ENCODE measurements around the gene NLGN2. TPM values are rescaled to one million over a fixed set of nuclear protein-coding genes. Genes with fewer than 3 reads are reported as not detected.

NLGN2 gene
- total and polyA plus RNA-seq, 2 experiments from 2014 or later = 4.3 to 7.2 TPM

DNA sequence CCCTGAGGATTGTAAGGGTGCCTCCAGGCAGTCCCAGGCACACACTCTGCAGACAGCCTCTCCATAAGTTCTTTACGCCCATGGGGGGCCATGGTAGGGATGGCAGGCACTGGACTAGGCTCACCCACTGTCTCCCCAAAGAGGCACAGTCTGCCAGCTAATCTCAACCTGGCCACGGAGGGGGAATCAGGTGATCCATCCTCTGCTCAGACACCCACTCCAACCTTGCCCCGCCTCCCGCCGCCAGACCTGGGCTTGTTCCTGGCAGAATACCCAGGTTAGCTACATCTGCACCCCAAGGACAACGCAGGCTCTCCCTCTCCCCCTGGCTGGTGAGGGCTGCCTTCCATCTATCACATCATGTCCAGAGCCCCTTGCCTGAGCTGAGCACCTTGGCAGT is 1.2 kb downstream of the NLGN2 start:
- H3K27me3 ChIP-seq = no peaks in the 10 kb centered on the region
- H3K27ac ChIP-seq = no peak overlapping the region
- 91% methylated on average over 6 of the region's 6 CpGs for WGBS (ENCODE audit: low lambda C conversion rate, missing lambda C conversion rate)
- no peaks in the 10 kb centered on the region for H3K9me2 ChIP-seq (replicated peaks; ENCODE audit: insufficient read depth)
- no peaks in the 10 kb centered on the region for H3K36me3 ChIP-seq (replicated peaks; ENCODE audit: insufficient read depth, low read depth)
- no peak overlapping the region for H3K4me2 ChIP-seq
- no peaks in the 10 kb centered on the region for H3K4me1 ChIP-seq (ENCODE audit: insufficient read depth)
- H3K79me2 ChIP-seq = peaks cover 6% of the 10 kb centered on the region
- H3K9me3 ChIP-seq (ENCODE audit: low read depth) = no peaks in the 10 kb centered on the region
- TF ChIP-seq EZH2 (IDR thresholded peaks at IDR 0.05; ENCODE audit: borderline replicate concordance) = no peak
- TF ChIP-seq EZH2phosphoT487 (IDR thresholded peaks at IDR 0.05; ENCODE audit: low read depth, severe bottlenecking, unreplicated experiment) = no peak
- TF ChIP-seq, protein P1, sequence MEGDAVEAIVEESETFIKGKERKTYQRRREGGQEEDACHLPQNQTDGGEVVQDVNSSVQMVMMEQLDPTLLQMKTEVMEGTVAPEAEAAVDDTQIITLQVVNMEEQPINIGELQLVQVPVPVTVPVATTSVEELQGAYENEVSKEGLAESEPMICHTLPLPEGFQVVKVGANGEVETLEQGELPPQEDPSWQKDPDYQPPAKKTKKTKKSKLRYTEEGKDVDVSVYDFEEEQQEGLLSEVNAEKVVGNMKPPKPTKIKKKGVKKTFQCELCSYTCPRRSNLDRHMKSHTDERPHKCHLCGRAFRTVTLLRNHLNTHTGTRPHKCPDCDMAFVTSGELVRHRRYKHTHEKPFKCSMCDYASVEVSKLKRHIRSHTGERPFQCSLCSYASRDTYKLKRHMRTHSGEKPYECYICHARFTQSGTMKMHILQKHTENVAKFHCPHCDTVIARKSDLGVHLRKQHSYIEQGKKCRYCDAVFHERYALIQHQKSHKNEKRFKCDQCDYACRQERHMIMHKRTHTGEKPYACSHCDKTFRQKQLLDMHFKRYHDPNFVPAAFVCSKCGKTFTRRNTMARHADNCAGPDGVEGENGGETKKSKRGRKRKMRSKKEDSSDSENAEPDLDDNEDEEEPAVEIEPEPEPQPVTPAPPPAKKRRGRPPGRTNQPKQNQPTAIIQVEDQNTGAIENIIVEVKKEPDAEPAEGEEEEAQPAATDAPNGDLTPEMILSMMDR (IDR thresholded peaks at IDR 0.05; ENCODE audit: poor library complexity) = no peak
- no peak for DNase-seq (ENCODE audit: low spot score)
- H4K20me1 ChIP-seq (ENCODE audit: insufficient read depth, poor library complexity, severe bottlenecking) = no peaks in the 10 kb centered on the region
- no peak overlapping the region for H3K4me3 ChIP-seq
- no peak overlapping the region for H2AFZ ChIP-seq

DNA sequence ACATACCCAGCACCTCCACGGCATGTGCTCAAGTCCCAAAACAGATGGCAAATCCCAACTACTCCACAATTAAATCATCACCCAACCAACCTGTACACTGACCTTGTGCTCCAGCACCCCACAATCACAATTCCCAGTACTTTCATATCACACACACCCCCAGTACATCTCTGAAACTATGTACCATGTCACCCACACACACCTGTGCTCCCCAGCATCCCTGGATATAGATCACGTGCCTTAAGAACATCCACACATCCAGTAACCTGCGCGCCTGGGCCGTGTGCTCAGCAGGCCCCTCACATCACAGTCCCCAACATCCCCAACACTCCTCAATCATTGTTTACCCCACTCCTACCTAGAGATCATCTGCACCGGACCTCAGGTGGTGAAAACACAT is 2.1 kb downstream of the NLGN2 start:
- Histone ChIP-seq H3K79me2 (peaks cover 6% of the 10 kb centered on the region), H3K4me3 (no peak overlapping the region), H3K27ac (no peak overlapping the region), H3K9me3 (ENCODE audit: low read depth) (no peaks in the 10 kb centered on the region), H3K36me3 (replicated peaks; ENCODE audit: insufficient read depth, low read depth) (no peaks in the 10 kb centered on the region), H3K9me2 (replicated peaks; ENCODE audit: insufficient read depth) (no peaks in the 10 kb centered on the region), H3K4me1 (ENCODE audit: insufficient read depth) (no peaks in the 10 kb centered on the region), H3K4me2 (no peak overlapping the region), H2AFZ (no peak overlapping the region), H4K20me1 (ENCODE audit: insufficient read depth, poor library complexity, severe bottlenecking) (no peaks in the 10 kb centered on the region), H3K27me3 (no peaks in the 10 kb centered on the region)
- TF ChIP-seq, protein P1 (IDR thresholded peaks at IDR 0.05; ENCODE audit: poor library complexity) = no peak
- TF ChIP-seq EZH2 (IDR thresholded peaks at IDR 0.05; ENCODE audit: borderline replicate concordance) (no peak), EZH2phosphoT487 (IDR thresholded peaks at IDR 0.05; ENCODE audit: low read depth, severe bottlenecking, unreplicated experiment) (no peak)
- WGBS (ENCODE audit: low lambda C conversion rate, missing lambda C conversion rate) = 92% methylated on average over 6 of the region's 6 CpGs
- DNase-seq (ENCODE audit: low spot score) = no peak

DNA sequence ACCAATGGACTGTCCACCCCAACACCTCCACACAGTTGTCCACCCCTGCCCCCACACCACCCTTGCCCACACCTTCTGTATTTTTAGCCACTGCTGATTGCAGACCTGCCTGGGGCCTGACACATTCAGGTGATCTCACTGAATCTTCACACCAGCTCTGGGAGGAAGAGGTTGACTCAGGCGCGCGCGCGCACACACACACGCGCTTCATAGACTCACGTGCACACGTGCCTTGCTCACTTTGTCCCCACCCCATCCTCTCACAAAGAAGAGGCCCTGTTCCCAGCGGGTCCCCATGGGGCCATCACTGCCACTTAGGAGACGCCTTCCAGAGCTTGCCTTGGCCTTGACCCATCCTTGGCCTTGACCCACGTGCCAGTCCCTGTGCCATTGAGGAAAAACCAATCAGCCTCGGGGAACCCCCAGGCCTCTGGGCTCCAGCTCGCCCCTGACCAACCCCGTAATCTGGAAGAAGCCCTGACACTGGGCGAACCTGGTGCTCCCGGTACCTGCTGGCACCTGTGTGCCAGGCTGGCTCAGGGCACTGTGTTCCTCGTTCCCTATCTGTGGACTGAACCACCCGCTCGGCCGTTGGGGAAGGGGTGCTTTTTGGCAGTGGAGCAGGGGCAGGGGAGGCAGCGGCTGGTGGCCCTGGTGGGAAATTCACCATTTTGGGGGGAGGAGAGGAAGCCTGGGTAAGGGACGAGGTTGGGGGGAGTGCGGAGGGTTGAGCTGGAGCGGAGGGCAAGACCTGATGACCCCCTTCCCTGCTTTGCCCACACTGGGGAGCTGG is 3.2 kb downstream of the NLGN2 start:
- no peak for DNase-seq (ENCODE audit: low spot score)
- whole genome bisulfite sequencing (ENCODE audit: low lambda C conversion rate, missing lambda C conversion rate) = 95% methylated on average over 23 of the region's 25 CpGs
- Histone ChIP-seq H2AFZ (no peak overlapping the region), H3K27ac (no peak overlapping the region), H3K36me3 (replicated peaks; ENCODE audit: insufficient read depth, low read depth) (no peaks in the 10 kb centered on the region), H3K4me1 (ENCODE audit: insufficient read depth) (no peaks in the 10 kb centered on the region), H4K20me1 (ENCODE audit: insufficient read depth, poor library complexity, severe bottlenecking) (no peaks in the 10 kb centered on the region), H3K79me2 (peaks cover under 1% of the 10 kb centered on the region), H3K4me2 (no peak overlapping the region), H3K9me3 (ENCODE audit: low read depth) (no peaks in the 10 kb centered on the region), H3K9me2 (replicated peaks; ENCODE audit: insufficient read depth) (no peaks in the 10 kb centered on the region), H3K4me3 (no peak overlapping the region), H3K27me3 (no peaks in the 10 kb centered on the region)
- TF ChIP-seq, protein P1 (IDR thresholded peaks at IDR 0.05; ENCODE audit: poor library complexity) = no peak
- TF ChIP-seq EZH2phosphoT487 (IDR thresholded peaks at IDR 0.05; ENCODE audit: low read depth, severe bottlenecking, unreplicated experiment) = no peak
- TF ChIP-seq EZH2 (IDR thresholded peaks at IDR 0.05; ENCODE audit: borderline replicate concordance) = no peak
